GM21576 (cell line): Measurements from ENCODE around the gene TEX44.
"Not testable (repeated sequence)": the region's sequence is repeated elsewhere in the genome, so short reads cannot be mapped to it uniquely, and the experiment has no call there.

ENCODE experiments used
- ATAC-seq: cut with Tn5 transposase; IDR thresholded peaks from one replicate; pipeline ENCODE4 v1.9.1; 2021; ENCODE audit warnings: mild to moderate bottlenecking, moderate library complexity; ENCODE audit not compliant: unreplicated experiment

The TEX44 gene

DNA sequence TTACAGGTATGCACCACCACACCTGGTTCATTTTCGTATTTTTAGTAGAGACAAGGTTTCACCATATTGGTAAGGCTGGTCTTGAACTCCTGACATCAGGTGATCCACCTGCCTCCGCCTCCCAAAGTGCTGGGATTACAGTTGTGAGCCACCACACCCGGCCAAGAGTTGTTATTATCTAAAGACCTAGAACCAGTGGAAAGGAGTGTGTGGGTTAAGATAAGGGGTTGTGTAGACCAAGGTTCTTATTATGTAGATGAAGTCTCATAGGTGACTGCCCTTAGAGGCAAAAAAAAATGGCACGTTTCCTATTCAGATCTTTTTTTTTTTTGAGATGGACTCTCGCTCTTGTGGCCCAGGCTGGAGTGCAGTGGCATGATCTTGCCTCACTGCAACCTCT is 21.7 kb upstream of the TEX44 start:
- not testable (repeated sequence) for ATAC-seq

- ATAC-seq: no peak
Observed at GRCh38 chr2:231571661-231572191, 20.9 kb upstream of the TEX44 start.

DNA sequence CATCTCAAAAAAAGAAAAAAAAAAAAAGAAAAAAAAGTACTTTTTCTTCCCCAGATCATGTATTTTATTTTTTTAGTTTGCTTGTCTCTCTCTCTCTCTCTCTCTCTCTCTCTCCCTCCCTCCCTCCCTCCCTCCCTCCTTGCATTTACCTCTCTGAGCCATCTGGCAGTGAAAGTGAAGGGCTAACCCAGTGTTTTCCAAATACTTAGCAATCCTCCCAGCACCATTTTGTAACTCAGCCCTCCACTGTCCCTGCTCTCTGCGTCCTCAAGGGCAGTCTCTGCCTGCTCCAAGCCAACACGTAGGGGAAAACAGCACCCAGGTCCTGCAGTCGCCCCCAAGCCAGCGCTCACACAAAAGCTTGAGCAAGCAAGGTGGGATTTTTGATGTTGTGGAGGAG is 19.6 kb upstream of the TEX44 start:
- ATAC-seq: no peak

DNA sequence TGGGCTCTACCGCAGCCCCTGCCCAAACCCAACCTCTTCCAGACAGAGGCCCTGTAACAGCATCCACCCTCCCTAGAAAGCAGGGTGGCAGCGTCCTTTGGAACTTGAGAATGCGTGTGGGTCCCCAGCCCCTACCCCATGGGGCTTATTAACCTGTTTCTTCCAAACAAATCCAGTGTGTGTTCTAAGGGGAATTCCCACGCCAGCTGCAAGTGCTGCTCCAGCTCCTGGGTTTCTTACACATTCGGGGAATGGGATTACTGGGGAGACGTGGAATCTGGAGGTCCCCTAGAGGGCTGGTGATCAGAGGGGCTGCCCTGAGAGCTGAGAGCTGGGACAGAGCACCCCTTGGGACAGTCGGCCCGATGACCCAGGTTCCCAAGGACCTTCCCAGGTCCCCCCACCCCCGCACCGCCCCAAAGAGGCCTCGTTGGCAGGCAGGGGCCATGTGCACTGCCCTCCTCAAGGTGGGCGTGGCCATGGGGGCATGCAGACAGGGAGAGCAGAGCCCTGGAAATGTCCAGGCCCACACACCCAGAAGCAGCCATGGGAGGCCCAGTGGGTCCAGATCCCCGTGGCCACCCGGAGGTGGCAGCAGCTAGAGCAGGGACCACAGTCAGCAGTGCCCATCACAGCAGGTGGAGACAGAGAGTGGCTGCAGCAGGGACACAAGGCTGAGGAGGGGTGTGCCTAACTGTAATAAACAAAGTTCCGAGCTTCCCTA is 18.8 kb upstream of the TEX44 start:
- no peak for ATAC-seq

- ATAC-seq: no peak
Observed at GRCh38 chr2:231575612-231576256, 16.9 kb upstream of the TEX44 start.

- ATAC-seq: no peak
Observed at GRCh38 chr2:231576465-231576864, 16.2 kb upstream of the TEX44 start.

GRCh38 chr2:231578655-231579054 is 14.0 kb upstream of the TEX44 start:
- ATAC-seq: not testable (repeated sequence)

DNA sequence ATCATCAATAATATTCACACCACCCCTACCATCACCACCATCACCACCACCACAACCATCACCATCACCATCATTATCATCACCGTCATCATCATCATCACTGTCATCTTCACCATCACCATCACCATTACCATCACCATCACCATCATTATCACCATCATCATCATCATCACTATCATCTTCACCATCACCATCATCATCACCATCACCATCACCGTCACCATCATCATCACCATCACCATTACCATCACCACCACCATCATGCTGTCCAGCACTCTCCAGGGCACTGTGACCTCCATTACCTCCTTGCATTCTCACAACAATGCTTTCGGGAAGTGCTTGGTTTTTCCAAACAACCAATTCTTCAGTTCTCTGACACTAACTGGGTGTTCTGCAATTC is 13.1 kb upstream of the TEX44 start:
- no peak for ATAC-seq

DNA sequence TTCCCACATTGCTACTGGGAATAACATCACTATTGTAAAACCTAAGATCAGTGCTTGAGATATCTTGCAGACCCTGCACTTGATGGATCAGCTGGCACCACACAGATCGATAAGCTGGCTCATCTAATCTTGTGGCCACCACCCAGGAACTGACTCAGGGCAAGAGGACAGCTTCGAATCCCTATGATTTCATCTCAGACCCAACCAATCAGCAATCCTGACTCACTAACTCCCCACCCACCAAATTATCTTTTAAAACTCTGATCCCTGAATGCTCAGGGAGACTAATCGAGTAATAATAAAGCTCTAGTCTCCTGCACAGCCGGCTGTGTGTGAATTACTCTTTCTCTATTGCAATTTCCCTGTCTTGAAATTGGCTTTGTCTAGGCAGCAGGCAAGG is 11.3 kb upstream of the TEX44 start:
- no peak for ATAC-seq

GRCh38 chr2:231583982-231584381 is 8.7 kb upstream of the TEX44 start:
- ATAC-seq: no peak

DNA sequence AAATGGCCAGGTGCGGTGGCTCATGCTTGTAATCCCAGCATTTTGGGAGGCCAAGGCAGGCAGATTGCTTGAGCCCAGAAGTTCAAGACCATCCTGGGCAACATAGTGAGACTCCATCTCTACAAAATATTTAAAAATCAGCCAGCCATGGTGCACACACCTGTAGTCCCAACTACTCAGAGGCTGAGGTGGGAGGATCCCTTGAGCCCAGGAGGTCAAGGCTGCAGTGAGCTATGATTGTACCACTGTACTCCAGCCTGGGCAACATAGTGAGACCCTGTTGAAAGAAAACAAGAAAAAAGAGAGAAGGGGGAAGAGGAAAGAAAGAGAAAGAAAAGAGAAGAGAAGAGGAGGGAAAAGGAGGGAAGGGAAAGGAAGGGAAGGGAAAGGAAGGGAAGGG is 4.9 kb upstream of the TEX44 start:
- not testable (repeated sequence) for ATAC-seq

DNA sequence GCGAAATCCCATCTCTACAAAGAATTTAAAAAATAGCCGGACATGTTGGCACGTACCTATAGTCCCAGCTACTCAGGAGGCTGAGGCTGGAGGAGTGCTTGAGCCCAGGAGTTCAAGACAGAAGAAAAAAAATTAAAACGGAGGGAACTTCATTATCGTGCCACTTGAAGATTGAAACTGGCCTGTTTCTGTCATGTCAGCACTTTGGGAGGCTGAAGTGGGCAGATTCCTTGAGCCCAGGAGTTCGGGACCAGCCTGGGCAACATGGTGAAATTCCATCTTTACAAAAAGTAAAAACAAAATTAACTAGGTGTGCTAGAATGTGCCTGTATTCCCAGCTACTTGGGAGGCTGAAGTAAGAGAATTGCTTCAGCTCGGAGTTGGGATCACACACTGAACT is 3.0 kb upstream of the TEX44 start:
- no peak for ATAC-seq

DNA sequence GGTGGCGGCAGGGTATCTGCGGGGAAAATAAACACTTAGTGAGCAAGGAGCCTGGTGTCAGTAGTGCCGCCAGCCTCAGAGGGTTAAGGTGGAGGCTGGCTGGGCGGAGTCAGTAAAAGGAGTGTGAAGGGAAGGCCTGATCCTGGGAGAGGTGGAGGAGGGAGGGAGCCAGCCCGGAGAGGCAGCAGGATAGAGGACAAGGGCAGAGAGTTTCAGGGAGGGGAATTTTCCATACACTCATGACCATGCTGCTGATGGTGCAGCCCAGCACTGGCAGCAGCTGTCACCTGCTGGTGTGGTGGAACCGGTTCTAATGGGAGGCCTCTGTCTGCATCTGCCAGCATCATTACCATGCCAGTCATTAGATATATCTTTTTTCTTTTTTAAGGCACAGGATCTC is 2.0 kb upstream of the TEX44 start:
- no peak for ATAC-seq

- ATAC-seq: no peak
Observed at GRCh38 chr2:231593666-231594065, 1.0 kb downstream of the TEX44 start.

GRCh38 chr2:231597014-231597611 is 4.4 kb downstream of the TEX44 start:
- peak; percentile 85 for ATAC-seq

DNA sequence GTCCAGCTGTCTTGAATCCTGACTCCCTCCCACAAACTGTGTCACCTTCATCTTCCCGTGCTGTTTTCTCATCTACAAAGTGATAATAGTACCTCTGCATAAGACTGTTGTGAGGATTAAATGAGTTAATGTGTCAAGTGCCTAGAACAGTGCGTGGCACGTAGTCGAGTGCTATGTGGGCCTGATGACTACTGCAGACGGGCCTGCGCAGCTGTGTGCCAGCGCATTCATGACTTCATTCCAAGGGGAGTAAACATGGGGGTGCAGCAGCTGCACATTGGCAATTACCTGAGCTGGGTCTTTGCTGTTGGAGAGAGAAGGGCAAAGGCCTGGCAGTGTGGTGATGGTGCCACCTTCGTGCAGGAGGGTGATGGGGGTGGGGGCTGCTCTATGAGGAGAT is 5.0 kb downstream of the TEX44 start:
- no peak for ATAC-seq

- ATAC-seq: no peak
Observed at GRCh38 chr2:231600619-231601355, 8.1 kb downstream of the TEX44 start.

DNA sequence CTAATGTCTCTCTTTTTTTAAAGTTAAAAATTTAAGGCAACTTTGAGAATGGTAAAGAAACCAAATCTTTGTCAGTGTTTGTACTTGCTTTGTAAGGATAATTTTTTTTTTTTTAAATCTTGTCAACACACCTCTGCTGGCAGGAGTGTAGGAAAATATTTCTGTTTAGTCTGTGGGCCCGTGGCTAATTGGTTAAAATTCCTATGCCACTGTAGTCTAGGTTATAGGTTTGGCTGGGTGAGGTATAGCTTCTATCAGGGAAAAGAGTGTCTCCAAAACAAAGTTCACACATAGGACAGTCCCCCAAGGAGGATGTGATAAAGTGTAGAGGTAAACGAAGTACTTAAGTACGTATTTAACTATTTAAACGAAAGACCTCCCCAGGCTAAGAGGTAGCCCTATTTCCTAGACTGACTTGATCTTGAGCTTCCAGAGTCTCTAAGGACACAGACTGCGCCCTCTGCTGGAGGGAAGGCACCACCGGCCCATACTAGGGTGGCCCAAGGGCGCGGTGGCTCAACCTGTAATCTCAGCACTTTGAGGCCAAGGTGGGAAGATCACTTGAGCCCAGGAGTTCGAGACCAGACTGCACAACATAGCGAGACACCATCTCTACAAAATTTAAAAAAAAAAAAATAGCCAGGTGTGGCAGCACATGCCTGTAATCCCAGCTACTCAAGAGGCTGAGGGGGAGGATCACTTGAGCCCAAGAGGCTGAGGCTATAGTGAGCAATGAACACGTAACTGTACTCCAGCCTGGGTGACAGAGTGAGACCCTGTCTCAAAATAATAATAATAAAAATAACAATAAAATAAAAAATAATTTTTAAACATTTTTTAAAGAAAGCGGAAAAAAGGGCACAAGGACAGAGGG is 8.9 kb downstream of the TEX44 start:
- ATAC-seq: no peak

- ATAC-seq: no peak
Observed at GRCh38 chr2:231602859-231603467, 10.3 kb downstream of the TEX44 start.

DNA sequence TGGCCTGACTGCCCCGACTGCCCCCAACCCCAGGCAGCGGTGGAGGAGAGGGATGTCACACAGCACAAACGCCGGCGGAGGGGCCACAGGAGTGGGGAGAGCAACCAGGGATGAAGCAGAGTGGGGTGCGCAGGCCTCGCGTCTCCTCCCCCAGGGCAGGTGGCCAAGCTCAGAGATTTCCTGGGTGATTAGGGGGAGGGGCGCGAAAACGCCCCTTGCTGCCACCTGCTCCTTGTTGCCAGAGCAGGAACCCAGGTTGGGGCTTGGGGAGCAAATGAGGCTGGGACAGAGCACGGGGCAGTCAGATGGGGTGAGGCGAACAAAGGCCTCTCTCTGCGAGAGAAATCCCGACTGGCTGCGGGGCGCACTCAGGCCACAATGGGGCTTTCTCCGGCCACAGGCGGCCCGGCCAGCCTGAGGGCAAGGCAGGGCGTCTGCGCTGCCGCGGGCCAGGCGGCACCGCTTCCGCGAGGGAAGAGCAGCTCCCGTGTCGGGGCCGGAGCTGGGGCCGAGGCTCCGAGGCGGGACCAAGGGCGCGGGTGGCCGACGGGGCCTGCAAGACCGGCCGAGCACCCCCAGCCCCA is 11.5 kb downstream of the TEX44 start:
- peak; percentile 29 for ATAC-seq
